GM21825 (cell line): ENCODE data around the gene MAP6.

ENCODE experiments used
- ATAC-seq: cut with Tn5 transposase; IDR thresholded peaks from one replicate; pipeline ENCODE4 v1.9.1; 2021; ENCODE audit warnings: mild to moderate bottlenecking, moderate library complexity; ENCODE audit not compliant: unreplicated experiment

Gene MAP6

DNA sequence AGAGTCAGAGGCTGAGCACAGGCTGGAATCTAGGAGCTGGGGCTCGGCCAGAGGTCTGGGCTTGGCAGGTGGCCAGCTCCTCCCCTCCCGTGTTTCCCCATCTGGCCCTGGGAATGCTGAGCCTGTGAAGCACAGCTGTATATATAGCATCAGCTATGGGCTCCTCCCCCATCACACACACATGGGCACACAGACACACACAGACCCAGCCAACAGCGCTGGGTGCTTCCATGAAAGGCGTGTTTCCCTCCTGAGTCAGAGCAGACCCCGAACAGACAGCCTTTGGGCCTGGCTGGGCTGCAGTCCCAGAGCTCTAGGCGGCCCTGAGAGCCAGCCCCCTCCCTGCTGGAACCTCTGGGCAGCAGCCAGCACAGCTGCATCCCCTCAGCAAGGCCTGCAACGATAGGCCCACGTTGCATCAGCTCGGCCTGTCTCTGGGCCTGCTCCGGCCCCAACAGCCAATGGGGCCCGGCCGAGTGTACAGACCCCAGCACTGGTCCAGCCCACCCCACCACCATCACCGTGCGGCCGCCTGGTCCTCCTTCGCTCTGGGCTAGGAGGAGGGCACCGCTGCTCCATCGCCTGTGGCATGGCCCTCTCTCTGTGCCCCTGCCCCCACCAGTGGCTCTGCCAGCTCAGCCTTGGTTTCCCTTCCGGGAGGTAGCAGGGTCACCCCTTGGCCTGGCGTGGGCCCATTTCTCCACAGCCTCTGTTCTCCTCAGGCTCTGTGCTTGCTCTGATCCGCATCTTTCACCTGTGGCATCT is 114.4 kb downstream of the MAP6 start:
- ATAC-seq = no peak

- no peak for ATAC-seq
These were observed 115.0 kb downstream of the MAP6 start for GRCh38 chr11:75553889-75554257.

- no peak for ATAC-seq
These were observed 115.7 kb downstream of the MAP6 start for GRCh38 chr11:75553182-75553581.

DNA sequence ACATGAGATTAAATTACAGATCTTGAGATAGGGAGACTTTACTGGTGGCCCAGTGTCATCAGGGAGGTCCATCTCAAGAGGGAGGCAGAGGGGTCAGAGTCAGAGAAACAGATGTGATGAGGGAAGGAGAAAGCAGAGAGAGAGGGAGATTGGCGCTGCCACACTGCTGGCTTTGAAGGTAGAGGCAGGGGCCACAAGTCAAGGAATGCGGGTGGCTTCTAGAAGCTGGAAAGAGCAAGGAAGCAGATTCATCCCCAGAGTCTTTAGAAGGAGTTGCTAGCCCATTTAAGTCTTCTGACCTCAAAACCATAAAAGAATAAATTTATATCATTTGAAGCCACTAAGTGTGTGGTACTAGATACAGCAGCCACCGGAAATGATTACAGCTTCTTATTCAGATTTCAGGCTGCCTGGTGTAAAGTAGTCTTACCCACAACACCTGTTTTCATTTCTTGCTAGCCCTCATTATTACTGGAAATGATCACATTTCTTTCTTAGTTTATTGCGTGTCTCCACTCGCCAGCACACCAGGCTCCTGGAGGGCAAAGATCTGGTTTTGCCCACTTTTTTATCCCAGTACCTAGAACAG is 119.4 kb downstream of the MAP6 start:
- no peak for ATAC-seq

DNA sequence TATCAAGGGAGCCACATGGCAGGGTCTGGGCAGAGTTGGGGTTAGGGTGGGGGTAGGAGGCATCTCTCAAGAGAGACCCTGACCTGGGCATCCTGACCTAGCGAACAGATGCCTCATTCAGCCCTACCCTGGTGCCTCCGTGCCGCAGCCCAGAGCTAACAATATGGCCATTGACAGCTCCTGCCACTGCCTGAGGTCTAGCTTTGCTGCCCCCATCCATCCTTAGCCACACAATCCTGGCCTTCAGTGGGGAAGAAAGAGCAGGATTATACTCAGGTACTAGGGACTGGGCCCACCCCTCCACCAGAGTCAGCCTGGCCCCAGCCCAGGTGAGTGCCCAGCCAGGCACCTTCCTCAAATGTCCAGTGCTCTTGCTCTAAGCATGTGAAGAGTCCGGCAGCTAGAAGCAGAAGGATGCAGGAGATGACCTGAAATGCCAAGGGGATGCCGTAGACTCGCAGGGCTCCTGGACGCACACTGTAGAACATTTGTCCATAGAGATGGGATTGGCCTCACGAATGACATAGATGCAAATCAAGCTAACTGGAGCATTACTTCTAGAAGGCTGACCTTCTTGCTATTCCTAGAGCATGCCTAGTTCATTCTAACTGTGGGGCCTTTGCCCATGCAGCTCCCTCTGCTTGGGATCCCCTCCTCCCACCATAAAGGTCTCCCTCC is 120.1 kb downstream of the MAP6 start:
- no peak for ATAC-seq

- ATAC-seq = no peak
These were observed 121.2 kb downstream of the MAP6 start for GRCh38 chr11:75547617-75548058.

DNA sequence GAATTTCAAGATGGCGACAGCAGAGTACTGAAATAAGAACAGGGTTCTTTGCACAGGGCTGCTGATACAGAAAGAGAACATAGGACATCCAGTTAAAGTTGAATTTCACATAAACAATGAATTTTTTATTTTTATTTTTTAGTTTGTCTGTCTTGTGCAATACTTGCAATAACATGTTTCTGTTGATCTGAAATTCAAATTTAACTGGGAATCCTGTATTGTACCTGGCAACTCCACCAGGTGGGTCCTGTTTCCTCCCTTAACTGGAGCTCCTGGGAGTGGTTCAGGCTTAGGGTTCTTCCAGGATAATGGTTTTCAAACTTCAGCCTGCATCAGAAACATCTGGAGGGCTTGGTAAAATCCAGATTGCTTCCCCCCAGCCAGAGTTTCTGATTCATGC is 121.7 kb downstream of the MAP6 start:
- no peak for ATAC-seq

DNA sequence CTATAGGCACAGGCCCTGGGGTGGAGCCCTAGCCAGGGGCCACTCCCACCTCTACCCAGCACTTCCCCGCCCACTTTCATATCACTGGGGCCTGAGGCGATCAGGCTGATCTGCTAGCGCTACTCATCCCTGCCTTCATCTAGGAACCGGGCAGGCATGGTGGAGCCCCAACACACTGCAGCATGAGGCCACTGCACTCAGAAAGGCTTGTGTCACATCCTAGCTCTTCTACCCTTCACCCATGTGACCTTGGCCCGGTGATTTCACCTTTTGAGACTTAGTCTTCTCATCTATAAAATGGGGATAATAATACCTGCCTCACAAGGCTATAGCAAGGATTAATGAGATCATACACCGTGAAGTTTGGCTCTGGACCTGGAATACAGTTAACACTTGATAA is 125.0 kb downstream of the MAP6 start:
- no peak for ATAC-seq

DNA sequence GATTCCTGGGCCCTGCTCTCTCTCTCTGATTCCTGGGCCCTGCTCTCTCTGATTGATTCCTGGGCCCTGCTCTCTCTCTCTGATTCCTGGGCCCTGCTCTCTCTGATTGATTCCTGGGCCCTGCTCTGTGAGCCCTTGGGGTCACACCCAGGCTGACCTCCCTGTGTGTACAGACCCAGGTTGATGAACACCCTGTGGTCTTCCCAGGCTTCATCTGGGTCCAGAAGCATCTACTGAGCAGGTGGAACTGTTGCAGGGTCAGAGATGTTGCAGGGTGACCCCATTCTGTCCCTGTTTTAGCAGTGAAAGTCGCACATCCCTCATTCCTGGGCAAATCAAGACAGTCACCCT is 126.8 kb downstream of the MAP6 start:
- no peak for ATAC-seq

- no peak for ATAC-seq
These were observed 127.4 kb downstream of the MAP6 start for GRCh38 chr11:75541193-75542087.

DNA sequence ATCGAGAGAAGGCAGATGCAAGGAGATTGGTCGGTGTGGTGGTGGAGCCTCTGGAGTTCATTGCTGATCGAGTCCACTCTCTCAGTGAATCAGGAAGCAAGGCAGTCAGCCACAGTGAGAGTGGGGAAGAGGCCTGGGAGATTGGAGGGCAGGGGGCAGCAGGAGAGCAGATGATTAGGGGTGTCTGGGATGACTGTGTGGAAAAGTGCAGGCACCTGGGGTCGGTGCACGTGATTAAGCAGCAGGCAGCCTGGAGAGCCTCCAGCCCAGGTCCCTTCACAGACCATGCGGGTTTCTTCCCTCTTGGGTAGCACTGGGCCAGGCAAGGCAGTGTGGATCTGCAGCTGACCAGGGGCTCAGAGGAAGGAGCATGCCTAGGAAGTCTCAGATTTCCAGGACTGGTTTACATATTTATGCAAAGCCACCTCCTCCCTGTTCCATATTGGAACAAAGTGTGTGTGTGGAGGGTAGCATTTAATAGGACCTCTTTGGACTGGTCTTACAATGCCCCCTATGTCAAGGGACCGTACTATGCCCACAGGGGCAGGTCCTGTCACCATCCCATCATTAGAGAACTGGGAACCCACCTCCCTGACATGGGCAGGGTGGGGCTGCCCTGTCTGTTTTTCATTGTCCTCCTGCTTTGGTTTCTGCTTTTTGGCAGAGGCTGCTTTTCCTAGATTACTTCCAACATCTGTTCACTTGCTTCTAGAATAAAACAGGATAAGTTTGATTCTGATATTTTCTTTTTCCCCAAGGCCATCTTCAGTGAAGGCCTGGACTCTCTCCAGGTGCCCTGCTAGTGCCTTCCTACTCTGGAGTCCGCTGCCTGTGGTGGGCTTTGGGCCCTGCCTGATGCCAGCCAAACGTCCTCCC is 129.1 kb downstream of the MAP6 start:
- no peak for ATAC-seq

GRCh38 chr11:75538150-75538942 is 130.5 kb downstream of the MAP6 start:
- ATAC-seq = no peak

- no peak for ATAC-seq
These were observed 131.1 kb downstream of the MAP6 start for GRCh38 chr11:75537740-75538139.
